Smooth muscle cell (in vitro differentiated cells): Measurements from ENCODE around the gene MCUR1. TPM values are rescaled to one million over a fixed set of nuclear protein-coding genes. Genes with fewer than 3 reads are reported as not detected.
"Not testable (repeated sequence)": the region's sequence is repeated elsewhere in the genome, so short reads cannot be mapped to it uniquely, and the experiment has no call there.

ENCODE experiments used
- DNase-seq: peaks from one replicate; lab custom pipeline; 2025; ENCODE audit not compliant: unreplicated experiment; lab: John Stamatoyannopoulos, UW
- H2AFZ ChIP-seq: fragments of 200-600 bp; sonication (generic); 2 replicates; pipeline ENCODE4 v1.6.0; 2016; ENCODE audit warnings: antibody characterized with exemption, low read depth, mild to moderate bottlenecking
- H3F3A ChIP-seq: fragments of 200-600 bp; sonication (generic); 2 replicates; pipeline ENCODE4 v1.6.0; 2017; ENCODE audit warnings: antibody characterized with exemption, low read depth
- H3K27ac ChIP-seq: fragments of 200-600 bp; sonication (generic); 2 replicates; pipeline ENCODE4 v1.5.1; 2016; ENCODE audit warnings: low read depth, mild to moderate bottlenecking
- H3K27me3 ChIP-seq: fragments of 200-600 bp; sonication (generic); 2 replicates; pipeline ENCODE4 v1.6.1; 2016; ENCODE audit warnings: low read depth, mild to moderate bottlenecking
- H3K36me3 ChIP-seq: fragments of 200-600 bp; sonication (generic); 2 replicates; pipeline ENCODE4 v1.5.1; 2016; ENCODE audit warnings: low read depth
- H3K4me1 ChIP-seq: fragments of 200-600 bp; sonication (generic); 2 replicates; pipeline ENCODE4 v1.5.1; 2016; ENCODE audit warnings: low read depth
- H3K4me2 ChIP-seq: fragments of 200-600 bp; sonication (generic); 2 replicates; pipeline ENCODE4 v1.6.0; 2016; ENCODE audit warnings: mild to moderate bottlenecking
- H3K4me3 ChIP-seq: fragments of 200-600 bp; sonication (generic); 2 replicates; pipeline ENCODE4 v1.5.1; 2016; ENCODE audit warnings: mild to moderate bottlenecking
- H3K79me2 ChIP-seq: fragments of 200-600 bp; sonication (generic); 2 replicates; pipeline ENCODE4 v1.6.0; 2016; ENCODE audit warnings: low read depth, mild to moderate bottlenecking
- H3K9ac ChIP-seq: fragments of 200-600 bp; sonication (generic); 2 replicates; pipeline ENCODE4 v1.6.0; 2016; ENCODE audit warnings: low read depth
- H3K9me3 ChIP-seq: fragments of 200-600 bp; sonication (generic); replicated peaks from 2 replicates; pipeline ENCODE4 v1.5.1; 2016; ENCODE audit warnings: low read depth
- H4K20me1 ChIP-seq: fragments of 200-600 bp; sonication (generic); 2 replicates; pipeline ENCODE4 v1.6.0; 2016; ENCODE audit warnings: low read depth
- CTCF ChIP-seq: fragments of 200-600 bp; sonication (generic); IDR thresholded peaks from 2 replicates; pipeline ENCODE4 v1.5.1; 2017; ENCODE audit warnings: borderline replicate concordance, mild to moderate bottlenecking, antibody characterized with exemption; ENCODE audit not compliant: insufficient read depth, poor library complexity, severe bottlenecking
- WGBS: methylation state at CpG from one replicate; pipeline ENCODE4 v1.1.7; 2016; ENCODE audit warnings: low lambda C conversion rate; 5-methylcytosine and 5-hydroxymethylcytosine counted together
- polyA plus RNA-seq: library from polyadenylated mRNA; unstranded; fragments of >200 nt; fragmentation: Nextera tagmentation; extraction: Ambion mirVana; gene quantifications from 2 replicates; pipeline ENCODE4 v1.2.1, GENCODE V29; 2016
- total RNA-seq: library from RNA; depleted of rRNA; stranded (reverse); fragments of >200 nt; gene quantifications from 2 replicates; pipeline ENCODE4 v1.2.3, GENCODE V29; 2014

The MCUR1 gene
- total and polyA plus RNA-seq, 2 experiments from 2014 or later = 11.3 to 23.4 TPM

GRCh38 chr6:13854716-13855250 is 40.4 kb upstream of the MCUR1 start:
- no peaks in the 10 kb centered on the region for H4K20me1 ChIP-seq
- H3K9me3 ChIP-seq = no peaks in the 10 kb centered on the region
- 97% methylated on average over 34 of the region's 34 CpGs for WGBS
- TF ChIP-seq CTCF = no peak
- DNase-seq = no peak
- H3K9ac ChIP-seq = no peak overlapping the region
- no peaks in the 10 kb centered on the region for H3K79me2 ChIP-seq
- H3K36me3 ChIP-seq = no peaks in the 10 kb centered on the region
- no peak overlapping the region for H3K4me3 ChIP-seq
- H3K4me1 ChIP-seq = no peaks in the 10 kb centered on the region
- H3F3A ChIP-seq = no peaks in the 10 kb centered on the region
- no peak overlapping the region for H3K4me2 ChIP-seq
- H2AFZ ChIP-seq = no peak overlapping the region
- H3K27me3 ChIP-seq = peaks cover 14% of the 10 kb centered on the region
- H3K27ac ChIP-seq = no peak overlapping the region

- no peak overlapping the region for H3K4me2 ChIP-seq
- H3K9me3 ChIP-seq = no peaks in the 10 kb centered on the region
- peaks cover 1% of the 10 kb centered on the region for H3K4me1 ChIP-seq
- DNase-seq = no peak
- H3K27me3 ChIP-seq = peaks cover 5% of the 10 kb centered on the region
- H3K27ac ChIP-seq = no peak overlapping the region
- no peak overlapping the region for H3K9ac ChIP-seq
- H4K20me1 ChIP-seq = no peaks in the 10 kb centered on the region
- no peaks in the 10 kb centered on the region for H3K79me2 ChIP-seq
- H3F3A ChIP-seq = no peaks in the 10 kb centered on the region
- no peak for TF ChIP-seq CTCF
- 91% methylated on average over 5 of the region's 5 CpGs for WGBS
- no peaks in the 10 kb centered on the region for H3K36me3 ChIP-seq
- H2AFZ ChIP-seq = no peak overlapping the region
- no peak overlapping the region for H3K4me3 ChIP-seq
Measured at GRCh38 chr6:13853871-13854270, 39.5 kb upstream of the MCUR1 start.

- no peak for TF ChIP-seq CTCF
- no peak for DNase-seq
- H3K27me3 ChIP-seq = no peaks in the 10 kb centered on the region
- no peaks in the 10 kb centered on the region for H3K9me3 ChIP-seq
- H3K4me2 ChIP-seq = no peak overlapping the region
- no peaks in the 10 kb centered on the region for H3K79me2 ChIP-seq
- H3K36me3 ChIP-seq = no peaks in the 10 kb centered on the region
- peaks cover 9% of the 10 kb centered on the region for H3K4me1 ChIP-seq
- no peak overlapping the region for H3K27ac ChIP-seq
- H4K20me1 ChIP-seq = no peaks in the 10 kb centered on the region
- no peak overlapping the region for H3K4me3 ChIP-seq
- H3F3A ChIP-seq = no peaks in the 10 kb centered on the region
- H2AFZ ChIP-seq = no peak overlapping the region
- H3K9ac ChIP-seq = no peak overlapping the region
- 89% methylated on average over 2 of the region's 2 CpGs for WGBS
Measured at GRCh38 chr6:13851803-13852202, 37.4 kb upstream of the MCUR1 start.

GRCh38 chr6:13851330-13851729 is 37.0 kb upstream of the MCUR1 start:
- no peak for TF ChIP-seq CTCF
- 96% methylated on average over 3 of the region's 3 CpGs for WGBS

GRCh38 chr6:13850690-13851089 is 36.3 kb upstream of the MCUR1 start:
- not testable (repeated sequence) for H3K4me1 ChIP-seq, H3K27ac ChIP-seq, H4K20me1 ChIP-seq, H3K36me3 ChIP-seq, H2AFZ ChIP-seq, H3K4me3 ChIP-seq, H3K27me3 ChIP-seq, H3K79me2 ChIP-seq, H3F3A ChIP-seq, H3K4me2 ChIP-seq, H3K9me3 ChIP-seq, DNase-seq, H3K9ac ChIP-seq
- WGBS = 92% methylated on average over 5 of the region's 5 CpGs

More at GRCh38 chr6:13851330-13851729, 37.0 kb upstream of the MCUR1 start:
- Histone ChIP-seq H3K27ac (no peak overlapping the region), H3K4me1 (peaks cover 9% of the 10 kb centered on the region), H3K9me3 (no peaks in the 10 kb centered on the region), H3K79me2 (no peaks in the 10 kb centered on the region), H3K36me3 (no peaks in the 10 kb centered on the region), H3K4me3 (no peak overlapping the region), H3F3A (no peaks in the 10 kb centered on the region), H3K4me2 (no peak overlapping the region), H2AFZ (no peak overlapping the region), H4K20me1 (no peaks in the 10 kb centered on the region), H3K27me3 (no peaks in the 10 kb centered on the region), H3K9ac (no peak overlapping the region)
- no peak for DNase-seq
